Measurements from ENCODE around the gene SYT5.
A peak's percentile ranks its signal among the peaks of the same experiment; 100 is the strongest.

SYT5 gene

DNA sequence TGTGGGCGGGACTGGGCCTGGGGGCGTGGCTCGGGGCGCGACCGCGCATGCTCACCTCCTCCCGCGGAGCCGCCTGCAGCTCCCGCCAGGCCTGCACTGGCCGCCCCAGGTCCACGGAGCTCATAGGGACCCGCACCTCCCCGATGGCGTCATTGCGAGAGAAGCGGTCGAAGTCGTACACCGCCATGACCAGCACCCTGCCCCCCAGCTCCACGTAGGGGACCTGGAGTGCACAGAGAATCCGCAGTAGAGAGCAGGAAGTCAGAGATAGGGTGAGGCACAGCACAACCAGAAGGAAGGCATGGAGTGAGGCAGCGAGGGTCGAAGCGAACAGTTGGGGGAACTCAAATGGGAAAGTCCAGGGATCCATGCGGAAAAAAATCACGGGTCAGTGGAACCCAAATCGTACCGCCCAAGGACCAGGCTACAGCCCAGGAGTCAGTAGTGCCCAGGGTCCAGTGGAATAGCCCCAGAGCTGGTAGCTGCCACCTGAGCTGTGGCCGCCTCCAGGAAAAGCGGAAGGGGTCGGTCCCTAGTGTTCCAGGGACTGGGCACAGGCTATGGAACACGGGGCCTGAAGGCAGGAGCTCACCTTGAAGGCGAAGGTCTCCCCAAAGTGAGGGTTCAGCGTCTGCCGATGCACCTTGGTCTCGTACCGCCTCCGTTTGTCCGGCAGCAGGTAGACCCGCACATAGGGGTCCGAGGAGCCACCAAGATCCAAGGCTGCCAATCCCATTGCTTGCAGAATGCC lies 4.8 kb downstream of the SYT5 start:
- H3K56ac ChIP-seq (ENCODE audit: low read length) = no peak overlapping the region
- no CpG with 5 or more reads among the region's 43 CpGs for WGBS (ENCODE audit: extremely low coverage, insufficient coverage, low lambda C conversion rate)
- H3K27me3 ChIP-seq (ENCODE audit: insufficient read depth, low read length, poor library complexity) = peaks cover 6% of the 10 kb centered on the region

DNA sequence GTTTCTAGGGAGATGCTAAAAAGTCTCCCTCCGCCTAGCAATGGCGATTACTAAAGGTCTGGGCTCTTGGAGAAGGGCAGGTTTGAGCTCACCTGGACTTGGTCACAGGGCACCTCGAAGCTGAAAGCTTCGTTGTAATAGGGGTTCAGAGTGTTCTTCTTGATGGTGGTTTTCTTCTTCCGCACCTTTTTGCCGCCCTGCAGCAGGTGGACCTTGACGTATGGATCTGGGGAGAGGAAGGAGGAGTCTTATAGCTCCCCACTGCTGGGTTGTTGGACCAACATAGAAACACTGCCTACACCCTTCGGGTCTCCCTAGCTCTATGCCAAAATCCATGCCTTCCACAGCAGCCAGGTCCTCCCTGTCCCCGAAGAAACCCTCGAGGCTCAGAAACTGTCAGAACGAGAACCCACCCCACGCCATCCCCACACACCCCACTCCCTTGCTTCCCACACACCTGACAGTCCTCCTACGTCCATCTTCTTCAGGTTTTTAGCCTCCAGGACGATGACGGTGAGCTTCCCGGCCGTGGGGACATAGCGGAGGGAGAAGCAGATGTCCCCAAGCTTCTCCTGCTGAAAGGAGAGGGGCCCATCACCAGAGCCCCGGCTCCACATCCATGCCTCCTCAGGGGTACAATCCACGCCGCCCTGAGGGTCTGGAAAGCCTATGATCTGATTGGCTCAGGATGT lies 5.5 kb downstream of the SYT5 start:
- Histone ChIP-seq H3K27me3 (ENCODE audit: insufficient read depth, low read length, poor library complexity) (peaks cover 6% of the 10 kb centered on the region), H3K4me1 (ENCODE audit: control insufficient read depth, low read depth, low read length) (no peaks in the 10 kb centered on the region), H4K8ac (ENCODE audit: low read depth, low read length) (no peak overlapping the region), H3K36me3 (ENCODE audit: control insufficient read depth, insufficient read depth, low read length) (no peaks in the 10 kb centered on the region), H2AK5ac (ENCODE audit: low read length) (no peak overlapping the region), H3K56ac (ENCODE audit: low read length) (no peak overlapping the region), H3K79me1 (ENCODE audit: low read length) (no peaks in the 10 kb centered on the region), H3K27ac (ENCODE audit: low read depth, low read length) (no peak overlapping the region), H3K9ac (ENCODE audit: low read length) (no peak overlapping the region), H3K18ac (ENCODE audit: low read length) (no peak overlapping the region), H3K79me2 (ENCODE audit: control insufficient read depth, insufficient read depth, low read length) (no peaks in the 10 kb centered on the region), H3K4ac (ENCODE audit: low read depth, low read length) (no peak overlapping the region), H2BK5ac (ENCODE audit: low read length) (no peak overlapping the region), H2BK15ac (replicated peaks; ENCODE audit: low read depth) (no peak overlapping the region), H3K23ac (ENCODE audit: low read length) (no peak overlapping the region), H3K4me2 (ENCODE audit: low read length) (no peak overlapping the region), H3K4me3 (ENCODE audit: low read length) (no peak overlapping the region), H2BK120ac (ENCODE audit: low read depth, low read length) (no peak overlapping the region), H4K5ac (ENCODE audit: low read length) (no peak overlapping the region)
- no peak for DNase-seq
- WGBS (ENCODE audit: extremely low coverage, insufficient coverage, low lambda C conversion rate) = no CpG with 5 or more reads among the region's 21 CpGs

More for the DNA sequence above, 4.8 kb downstream of the SYT5 start:
- Histone ChIP-seq H2AK5ac (ENCODE audit: low read length) (no peak overlapping the region), H2BK15ac (replicated peaks; ENCODE audit: low read depth) (no peak overlapping the region), H3K4me2 (ENCODE audit: low read length) (no peak overlapping the region), H3K18ac (ENCODE audit: low read length) (no peak overlapping the region), H2BK120ac (ENCODE audit: low read depth, low read length) (no peak overlapping the region), H4K8ac (ENCODE audit: low read depth, low read length) (no peak overlapping the region), H3K36me3 (ENCODE audit: control insufficient read depth, insufficient read depth, low read length) (no peaks in the 10 kb centered on the region), H3K27ac (ENCODE audit: low read depth, low read length) (no peak overlapping the region), H2BK5ac (ENCODE audit: low read length) (no peak overlapping the region), H3K79me2 (ENCODE audit: control insufficient read depth, insufficient read depth, low read length) (no peaks in the 10 kb centered on the region), H3K4me1 (ENCODE audit: control insufficient read depth, low read depth, low read length) (no peaks in the 10 kb centered on the region), H4K5ac (ENCODE audit: low read length) (no peak overlapping the region), H3K9ac (ENCODE audit: low read length) (no peak overlapping the region), H3K4ac (ENCODE audit: low read depth, low read length) (no peak overlapping the region), H3K23ac (ENCODE audit: low read length) (no peak overlapping the region), H3K79me1 (ENCODE audit: low read length) (no peaks in the 10 kb centered on the region), H3K4me3 (ENCODE audit: low read length) (no peak overlapping the region)
- no peak for DNase-seq

DNA sequence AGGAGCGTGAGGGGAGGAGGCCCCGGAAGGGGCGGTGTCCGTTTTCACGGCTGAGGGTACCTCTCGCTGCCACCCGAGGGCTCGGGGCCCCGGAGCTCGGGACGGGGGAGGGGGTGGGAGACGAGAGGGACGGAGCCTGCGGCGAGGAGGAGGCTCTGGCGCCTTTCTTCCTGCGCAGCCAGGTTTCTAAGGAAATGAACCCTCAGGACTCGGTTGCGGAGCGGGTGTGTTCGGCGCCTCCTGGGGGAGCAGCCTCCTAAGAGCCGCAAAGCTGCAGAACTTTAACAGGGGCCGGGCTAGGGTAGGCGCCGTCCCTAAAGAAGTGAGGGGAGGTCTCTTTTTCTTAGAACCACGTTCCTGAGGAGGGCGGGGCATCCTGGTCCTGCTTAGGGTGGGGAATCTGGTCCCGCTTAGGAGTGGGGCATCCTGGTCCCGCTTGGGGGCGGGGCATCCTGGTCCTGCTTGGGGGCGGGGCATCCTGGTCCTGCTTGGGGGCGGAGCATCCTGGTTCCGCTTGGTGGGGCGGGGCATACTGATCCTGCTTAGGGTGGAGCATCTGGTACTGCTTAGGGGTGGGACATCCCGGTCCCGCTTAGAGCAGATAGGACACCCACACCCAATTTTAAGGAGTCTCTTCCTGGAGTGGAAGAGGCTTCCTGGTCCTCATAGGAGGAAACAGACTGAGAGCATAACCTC lies 6.2 kb downstream of the SYT5 start:
- Histone ChIP-seq H4K8ac (ENCODE audit: low read depth, low read length) (no peak overlapping the region), H3K4me3 (ENCODE audit: low read length) (peak overlapping the region; percentile 42), H2BK5ac (ENCODE audit: low read length) (no peak overlapping the region), H3K4me2 (ENCODE audit: low read length) (peak overlapping the region; percentile 91), H3K27ac (ENCODE audit: low read depth, low read length) (no peak overlapping the region), H3K79me1 (ENCODE audit: low read length) (no peaks in the 10 kb centered on the region), H3K9ac (ENCODE audit: low read length) (peak overlapping the region; percentile 61), H3K56ac (ENCODE audit: low read length) (peak overlapping the region; percentile 90), H3K4me1 (ENCODE audit: control insufficient read depth, low read depth, low read length) (no peaks in the 10 kb centered on the region), H3K18ac (ENCODE audit: low read length) (peak overlapping the region; percentile 9), H4K5ac (ENCODE audit: low read length) (no peak overlapping the region), H3K23ac (ENCODE audit: low read length) (no peak overlapping the region), H2AK5ac (ENCODE audit: low read length) (no peak overlapping the region), H3K27me3 (ENCODE audit: insufficient read depth, low read length, poor library complexity) (peaks cover 6% of the 10 kb centered on the region), H3K36me3 (ENCODE audit: control insufficient read depth, insufficient read depth, low read length) (no peaks in the 10 kb centered on the region), H3K79me2 (ENCODE audit: control insufficient read depth, insufficient read depth, low read length) (no peaks in the 10 kb centered on the region), H2BK15ac (replicated peaks; ENCODE audit: low read depth) (no peak overlapping the region), H2BK120ac (ENCODE audit: low read depth, low read length) (no peak overlapping the region), H3K4ac (ENCODE audit: low read depth, low read length) (peak overlapping the region; percentile 25)
- peak; percentile 89 for DNase-seq
- WGBS (ENCODE audit: extremely low coverage, insufficient coverage, low lambda C conversion rate) = no CpG with 5 or more reads among the region's 37 CpGs

DNA sequence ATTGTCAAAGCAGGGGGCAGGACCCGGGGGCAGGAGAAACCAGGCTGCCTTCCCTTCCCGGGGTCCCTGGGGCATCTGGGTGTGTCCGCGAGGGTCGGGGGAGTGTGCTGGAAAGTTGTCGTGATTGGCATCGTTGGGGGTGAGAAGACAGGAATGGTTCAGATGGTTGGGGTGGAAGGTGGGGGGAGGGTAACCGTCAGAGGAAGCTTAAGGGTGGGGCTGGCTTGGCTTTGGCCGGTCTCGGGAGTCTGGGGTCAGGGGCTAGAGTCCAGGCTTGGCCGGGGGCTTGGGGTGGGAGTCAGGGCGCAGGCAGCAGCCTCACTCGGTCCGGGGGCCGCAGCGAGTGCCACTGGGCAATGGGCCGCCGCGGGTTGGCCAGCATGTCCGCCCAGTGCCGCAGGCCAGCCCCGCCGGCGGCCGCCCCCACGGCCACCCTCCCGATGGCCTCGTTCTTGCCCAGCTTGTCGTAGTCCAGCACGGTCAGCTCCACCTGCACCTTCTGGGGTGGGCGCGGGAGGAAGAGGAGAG lies 6.8 kb downstream of the SYT5 start:
- Histone ChIP-seq H2BK5ac (ENCODE audit: low read length) (no peak overlapping the region), H2AK5ac (ENCODE audit: low read length) (no peak overlapping the region), H4K5ac (ENCODE audit: low read length) (no peak overlapping the region), H2BK120ac (ENCODE audit: low read depth, low read length) (no peak overlapping the region), H3K56ac (ENCODE audit: low read length) (peak overlapping the region; percentile 90), H3K36me3 (ENCODE audit: control insufficient read depth, insufficient read depth, low read length) (no peaks in the 10 kb centered on the region), H3K4me1 (ENCODE audit: control insufficient read depth, low read depth, low read length) (no peaks in the 10 kb centered on the region), H3K4me3 (ENCODE audit: low read length) (peak overlapping the region; percentile 42), H3K23ac (ENCODE audit: low read length) (no peak overlapping the region), H3K9ac (ENCODE audit: low read length) (peak overlapping the region; percentile 61), H3K27ac (ENCODE audit: low read depth, low read length) (no peak overlapping the region), H3K4ac (ENCODE audit: low read depth, low read length) (peak overlapping the region; percentile 25), H3K4me2 (ENCODE audit: low read length) (peak overlapping the region; percentile 91), H3K79me2 (ENCODE audit: control insufficient read depth, insufficient read depth, low read length) (no peaks in the 10 kb centered on the region), H3K18ac (ENCODE audit: low read length) (peak overlapping the region; percentile 9), H2BK15ac (replicated peaks; ENCODE audit: low read depth) (no peak overlapping the region), H3K27me3 (ENCODE audit: insufficient read depth, low read length, poor library complexity) (peaks cover 6% of the 10 kb centered on the region), H3K79me1 (ENCODE audit: low read length) (no peaks in the 10 kb centered on the region), H4K8ac (ENCODE audit: low read depth, low read length) (no peak overlapping the region)
- no peak for DNase-seq
- WGBS (ENCODE audit: extremely low coverage, insufficient coverage, low lambda C conversion rate) = no CpG with 5 or more reads among the region's 32 CpGs

DNA sequence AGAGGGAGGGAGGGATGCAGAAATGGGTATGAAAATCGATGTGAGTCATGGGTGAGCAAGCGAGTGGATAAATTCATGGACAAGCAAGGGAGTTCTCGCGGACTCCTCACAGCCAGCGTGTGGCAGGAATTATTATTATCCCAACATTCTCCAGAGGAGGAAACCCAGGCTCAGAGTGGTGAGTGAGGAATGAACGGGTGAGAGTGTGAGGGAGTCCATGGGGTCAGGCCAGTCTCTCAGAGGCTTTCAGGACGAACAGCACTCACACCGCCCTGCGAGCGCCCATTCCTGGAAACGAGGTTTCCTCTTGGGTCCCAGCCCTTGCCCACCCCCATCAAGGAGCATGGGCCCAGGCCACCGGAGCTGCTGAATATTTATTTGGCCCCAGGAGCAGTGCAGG lies 7.3 kb downstream of the SYT5 start:
- peaks cover 6% of the 10 kb centered on the region for H3K27me3 ChIP-seq (ENCODE audit: insufficient read depth, low read length, poor library complexity)
- no peak for DNase-seq

More for the DNA sequence above, 7.3 kb downstream of the SYT5 start:
- Histone ChIP-seq H3K79me2 (ENCODE audit: control insufficient read depth, insufficient read depth, low read length) (no peaks in the 10 kb centered on the region), H3K79me1 (ENCODE audit: low read length) (no peaks in the 10 kb centered on the region), H2AK5ac (ENCODE audit: low read length) (no peak overlapping the region), H2BK15ac (replicated peaks; ENCODE audit: low read depth) (no peak overlapping the region), H3K4ac (ENCODE audit: low read depth, low read length) (no peak overlapping the region), H3K4me3 (ENCODE audit: low read length) (no peak overlapping the region), H3K4me2 (ENCODE audit: low read length) (peak overlapping the region; percentile 91), H3K23ac (ENCODE audit: low read length) (no peak overlapping the region), H3K27ac (ENCODE audit: low read depth, low read length) (no peak overlapping the region), H4K5ac (ENCODE audit: low read length) (no peak overlapping the region), H2BK5ac (ENCODE audit: low read length) (no peak overlapping the region), H3K56ac (ENCODE audit: low read length) (peak overlapping the region; percentile 90), H3K4me1 (ENCODE audit: control insufficient read depth, low read depth, low read length) (no peaks in the 10 kb centered on the region), H3K18ac (ENCODE audit: low read length) (no peak overlapping the region), H3K9ac (ENCODE audit: low read length) (peak overlapping the region; percentile 48), H2BK120ac (ENCODE audit: low read depth, low read length) (no peak overlapping the region), H4K8ac (ENCODE audit: low read depth, low read length) (no peak overlapping the region), H3K36me3 (ENCODE audit: control insufficient read depth, insufficient read depth, low read length) (no peaks in the 10 kb centered on the region)
- WGBS (ENCODE audit: extremely low coverage, insufficient coverage, low lambda C conversion rate) = no CpG with 5 or more reads among the region's 12 CpGs

Measured in mesendoderm (in vitro differentiated cells).